ENCODE data around the gene ELAVL4. TPM values are rescaled to one million over a fixed set of nuclear protein-coding genes. Genes with fewer than 3 reads are reported as not detected.
A peak's percentile ranks its signal among the peaks of the same experiment; 100 is the strongest.

ELAVL4 gene
- total RNA-seq (2014; rRNA removed; shearing (Covaris generic)): not detected in 2 replicates

GRCh38 chr1:50108497-50109059 is at the start of gene ELAVL4:
Gene ELAVL4, plus strand, starts transcription at chr1:50108920. Its CDS starts 270 bp downstream, at chr1:50109190.
- DNase-seq (ENCODE audit: low read depth): no peak

GRCh38 chr1:50060279-50060678 is 48.4 kb upstream of the ELAVL4 start:
- DNase-seq (ENCODE audit: low read depth): peak; percentile 15

GRCh38 chr1:50066806-50067205 is 41.9 kb upstream of the ELAVL4 start:
- DNase-seq (ENCODE audit: low read depth): no peak

GRCh38 chr1:50074931-50075330 is 33.8 kb upstream of the ELAVL4 start:
- no peak for DNase-seq (ENCODE audit: low read depth)

GRCh38 chr1:50077273-50077672 is 31.4 kb upstream of the ELAVL4 start:
- no peak for DNase-seq (ENCODE audit: low read depth)

GRCh38 chr1:50080904-50081586 is 27.7 kb upstream of the ELAVL4 start:
- DNase-seq (ENCODE audit: low read depth): no peak

- DNase-seq (ENCODE audit: low read depth): no peak
Measured at GRCh38 chr1:50084389-50084788, 24.3 kb upstream of the ELAVL4 start.

GRCh38 chr1:50091068-50091467 is 17.7 kb upstream of the ELAVL4 start:
- no peak for DNase-seq (ENCODE audit: low read depth)

GRCh38 chr1:50095716-50096115 is 13.0 kb upstream of the ELAVL4 start:
- DNase-seq (ENCODE audit: low read depth): no peak

- DNase-seq (ENCODE audit: low read depth): no peak
Measured at GRCh38 chr1:50097021-50097679, 11.6 kb upstream of the ELAVL4 start.

GRCh38 chr1:50097791-50098190 is 10.9 kb upstream of the ELAVL4 start:
- DNase-seq (ENCODE audit: low read depth): no peak

GRCh38 chr1:50098591-50099021 is 10.1 kb upstream of the ELAVL4 start:
- DNase-seq (ENCODE audit: low read depth): no peak

GRCh38 chr1:50099654-50100053 is 9.1 kb upstream of the ELAVL4 start:
- no peak for DNase-seq (ENCODE audit: low read depth)

GRCh38 chr1:50103615-50104081 is 5.1 kb upstream of the ELAVL4 start:
- no peak for DNase-seq (ENCODE audit: low read depth)

- DNase-seq (ENCODE audit: low read depth): no peak
Measured at GRCh38 chr1:50105433-50105832, 3.3 kb upstream of the ELAVL4 start.

GRCh38 chr1:50106095-50106761 is 2.5 kb upstream of the ELAVL4 start:
- no peak for DNase-seq (ENCODE audit: low read depth)

- no peak for DNase-seq (ENCODE audit: low read depth)
Measured at GRCh38 chr1:50109116-50109515, 396 bp downstream of the ELAVL4 start.

GRCh38 chr1:50109647-50110075 is 941 bp downstream of the ELAVL4 start:
- no peak for DNase-seq (ENCODE audit: low read depth)

- DNase-seq (ENCODE audit: low read depth): no peak
Measured at GRCh38 chr1:50110151-50110550, 1.4 kb downstream of the ELAVL4 start.

GRCh38 chr1:50110656-50111055 is 1.9 kb downstream of the ELAVL4 start:
- DNase-seq (ENCODE audit: low read depth): no peak

- DNase-seq (ENCODE audit: low read depth): no peak
Measured at GRCh38 chr1:50111503-50111902, 2.8 kb downstream of the ELAVL4 start.

- no peak for DNase-seq (ENCODE audit: low read depth)
Measured at GRCh38 chr1:50112193-50112592, 3.5 kb downstream of the ELAVL4 start.
